ENCODE results near the gene SMPD1. TPM values are rescaled to one million over a fixed set of nuclear protein-coding genes. Genes with fewer than 3 reads are reported as not detected.

The SMPD1 gene
- total RNA-seq, 5 donors from 2014 or later (not counting 1 experiment from before 2014, with no cell fraction given) = 33.5 to 58.3 (median 38.3) TPM

DNA sequence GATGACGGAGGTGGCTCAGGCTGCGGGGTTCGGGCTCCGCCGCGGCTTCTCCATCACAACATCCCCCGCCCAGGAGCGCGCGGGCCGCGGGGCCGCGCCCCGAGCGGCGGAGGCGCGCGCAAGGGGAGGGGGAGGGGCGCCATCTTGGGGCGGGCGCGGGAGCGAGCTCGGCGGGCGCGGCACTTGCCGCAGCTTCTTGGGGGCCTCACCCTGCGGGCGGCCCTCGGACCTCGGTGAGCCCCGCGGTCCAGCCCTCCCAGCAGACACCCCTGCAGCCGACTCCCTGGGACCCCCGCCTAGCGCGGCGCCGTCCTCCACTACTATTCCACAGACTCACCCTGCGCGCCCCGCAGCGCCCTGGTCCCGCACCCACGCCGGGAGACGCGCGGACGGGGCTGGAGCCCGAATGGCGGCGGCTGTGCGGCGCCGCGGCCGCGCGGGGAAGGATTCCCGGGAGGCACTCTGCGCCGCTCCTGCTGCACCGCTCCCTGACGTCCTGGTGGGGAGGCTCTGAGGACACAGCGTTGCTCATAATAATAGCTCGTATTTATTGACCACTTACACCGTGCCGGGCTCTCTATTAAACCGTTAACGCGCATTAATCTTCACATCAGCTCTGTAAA, 28.8 kb downstream of the SMPD1 start, which contains the start of gene APBB1:
TSS of gene APBB1 (minus strand) at position 86 of the 623 bp plus-strand sequence. CDS start 7,747 bp downstream, outside the sequence.
- Mint-ChIP-seq H3K27ac (peak within 1 kb of the TSS; percentile 89), H3K4me3 (peak within 1 kb of the TSS in 1 of 3 donors; percentile 86), H3K4me1 (peaks cover 9 to 19% (median 15%) of the 10 kb centered on the region in 3 donors), H3K9me3 (no peaks in the 10 kb centered on the region), H3K36me3 (no peaks in the 10 kb centered on the region), H3K27me3 (peaks cover 0 to 19% of the 10 kb centered on the region in 2 donors)
- POLR2A ChIA-PET = interaction anchor here (0.5 to 2.0 kb wide), 12 partner anchors 11 to 328 kb away, joined by 3 to 14 read pairs (median 5); partner anchors contain the start of gene SMPD1 (in 2 of the 2)
- Histone ChIP-seq H3K4me1 (ENCODE audit: control insufficient read depth in 1 of 2, extremely low read depth in 1 of 2, insufficient read depth in 2 of 2, low read length in 2 of 2) (peaks cover 36 to 50% of the 10 kb centered on the region in 2 experiments), H3K4me3 (ENCODE audit: control insufficient read depth in 1 of 2, extremely low read depth in 1 of 2, low read length in 1 of 2) (peak within 1 kb of the TSS; percentile 64 to 75), H3K27me3 (replicated peaks in 1 of 2; ENCODE audit: control insufficient read depth in 2 of 2, extremely low read depth in 1 of 2, insufficient read depth in 2 of 2, low read length in 1 of 2) (peaks cover 0 to 2% of the 10 kb centered on the region in 2 experiments), H3K9me3 (no peaks in the 10 kb centered on the region), H3K36me3 (ENCODE audit: control insufficient read depth in 2 of 2, extremely low read depth in 1 of 2, insufficient read depth in 1 of 2, low read length in 1 of 2) (no peaks in the 10 kb centered on the region), H3K27ac (ENCODE audit: low read length) (peak within 1 kb of the TSS; percentile 57)
- WGBS (ENCODE audit: insufficient coverage) = under 1% methylated on average over 62 of the region's 75 CpGs
- peak; percentile 70 to 82 (median 78) for ATAC-seq (replicated peaks in 1 of 4)
- DNase-seq = peak; percentile 51 to 88 (median 73)
- CTCF ChIA-PET = interaction anchor here (0.6 to 3.9 kb wide), 11 partner anchors 13 to 86 kb away, joined by 3 to 44 read pairs (median 7); partner anchors contain the start of gene SMPD1 (in 1 of the 2)

- H3K27ac ChIP-seq (ENCODE audit: low read length) = no peak overlapping the region
- peak overlapping the region in 1 of 3 donors; percentile 86 for H3K4me3 Mint-ChIP-seq
- H3K4me3 ChIP-seq (ENCODE audit: control insufficient read depth in 1 of 2, extremely low read depth in 1 of 2, low read length in 1 of 2) = no peak overlapping the region
- ATAC-seq (replicated peaks in 1 of 4) (no peak), DNase-seq (no peak)
- no peaks in the 10 kb centered on the region for H3K9me3 Mint-ChIP-seq
- peaks cover 21 to 35% of the 10 kb centered on the region in 2 experiments for H3K4me1 ChIP-seq (ENCODE audit: control insufficient read depth in 1 of 2, extremely low read depth in 1 of 2, insufficient read depth in 2 of 2, low read length in 2 of 2)
- H3K36me3 ChIP-seq (ENCODE audit: control insufficient read depth in 2 of 2, extremely low read depth in 1 of 2, insufficient read depth in 1 of 2, low read length in 1 of 2) = no peaks in the 10 kb centered on the region
- no peaks in the 10 kb centered on the region for H3K36me3 Mint-ChIP-seq
- 100% methylated on average over 2 of the region's 3 CpGs for WGBS (ENCODE audit: insufficient coverage)
- ChIA-PET POLR2A (no interaction called here), CTCF (interaction anchor here (0.5 to 2.8 kb wide), 5 partner anchors 20 to 42 kb away, joined by 3 to 12 read pairs (median 7); no protein-coding TSS in a partner anchor)
- no peaks in the 10 kb centered on the region for H3K9me3 ChIP-seq
- H3K4me1 Mint-ChIP-seq = peaks cover 9 to 19% (median 15%) of the 10 kb centered on the region in 3 donors
- H3K27me3 Mint-ChIP-seq = peaks cover 0 to 19% of the 10 kb centered on the region in 2 donors
- H3K27me3 ChIP-seq (replicated peaks in 1 of 2; ENCODE audit: control insufficient read depth in 2 of 2, extremely low read depth in 1 of 2, insufficient read depth in 2 of 2, low read length in 1 of 2) = peaks cover 0 to 2% of the 10 kb centered on the region in 2 experiments
- no peak overlapping the region for H3K27ac Mint-ChIP-seq
Observed at GRCh38 chr11:6420677-6421076, 30.4 kb downstream of the SMPD1 start.

GRCh38 chr11:6427516-6427915, 37.2 kb downstream of the SMPD1 start:
- ATAC-seq (replicated peaks in 1 of 4) = no peak
- ChIA-PET POLR2A (interaction anchor here (0.6 to 1.1 kb wide), 6 partner anchors 14 to 63 kb away, joined by 3 to 8 read pairs (median 6); partner anchors contain the start of gene SMPD1 (in 1 of the 2)), CTCF (interaction anchor here (0.6 to 1.9 kb wide), 4 partner anchors 13 to 37 kb away, joined by 3 to 13 read pairs (median 5); partner anchors contain the start of genes HPX (in 1 of the 2) and SMPD1 (in 1 of the 2))
- no peak overlapping the region for H3K4me3 ChIP-seq (ENCODE audit: control insufficient read depth in 1 of 2, extremely low read depth in 1 of 2, low read length in 1 of 2)
- Mint-ChIP-seq H3K4me1 (peaks cover 0 to 11% (median 2%) of the 10 kb centered on the region in 3 donors), H3K4me3 (no peak overlapping the region), H3K9me3 (no peaks in the 10 kb centered on the region), H3K36me3 (no peaks in the 10 kb centered on the region), H3K27me3 (peaks cover 0 to 11% of the 10 kb centered on the region in 2 donors), H3K27ac (no peak overlapping the region)
- H3K4me1 ChIP-seq (ENCODE audit: control insufficient read depth in 1 of 2, extremely low read depth in 1 of 2, insufficient read depth in 2 of 2, low read length in 2 of 2) = no peaks in the 10 kb centered on the region
- no peaks in the 10 kb centered on the region for H3K9me3 ChIP-seq
- no peaks in the 10 kb centered on the region for H3K27me3 ChIP-seq (replicated peaks in 1 of 2; ENCODE audit: control insufficient read depth in 2 of 2, extremely low read depth in 1 of 2, insufficient read depth in 2 of 2, low read length in 1 of 2)
- peaks cover 0 to 3% of the 10 kb centered on the region in 2 donors for H3K36me3 ChIP-seq (ENCODE audit: control insufficient read depth in 2 of 2, extremely low read depth in 1 of 2, insufficient read depth in 1 of 2, low read length in 1 of 2)
- DNase-seq = no peak
- H3K27ac ChIP-seq (ENCODE audit: low read length) = no peak overlapping the region

DNA sequence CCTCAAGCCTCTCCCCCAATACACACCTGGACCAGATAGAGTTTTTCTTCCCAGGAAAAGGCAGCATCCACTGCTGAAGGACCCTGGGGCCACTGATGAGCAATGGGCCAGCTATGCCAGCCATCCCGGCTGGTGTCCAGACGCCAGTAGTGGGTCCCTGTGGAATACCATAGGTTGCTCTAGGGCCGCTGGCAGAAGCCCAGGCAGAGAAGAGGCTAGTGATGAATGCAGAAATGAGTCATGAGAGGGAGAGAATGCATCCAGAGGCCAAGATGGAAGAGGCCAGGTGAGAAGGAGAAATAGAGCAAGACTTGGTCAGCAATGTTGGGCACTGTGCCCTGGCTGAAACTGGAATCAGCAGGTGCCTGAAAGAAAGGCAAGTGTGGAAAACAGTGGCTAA, 41.6 kb downstream of the SMPD1 start:
- H3K4me3 Mint-ChIP-seq = no peak overlapping the region
- CTCF ChIA-PET = no interaction called here
- peaks cover 0 to 23% (median 2%) of the 10 kb centered on the region in 3 donors for H3K4me1 Mint-ChIP-seq
- Histone ChIP-seq H3K4me3 (ENCODE audit: control insufficient read depth in 1 of 2, extremely low read depth in 1 of 2, low read length in 1 of 2) (no peak overlapping the region), H3K9me3 (no peaks in the 10 kb centered on the region), H3K36me3 (ENCODE audit: control insufficient read depth in 2 of 2, extremely low read depth in 1 of 2, insufficient read depth in 1 of 2, low read length in 1 of 2) (peaks cover 0 to 3% of the 10 kb centered on the region in 2 donors), H3K4me1 (ENCODE audit: control insufficient read depth in 1 of 2, extremely low read depth in 1 of 2, insufficient read depth in 2 of 2, low read length in 2 of 2) (no peaks in the 10 kb centered on the region), H3K27ac (ENCODE audit: low read length) (no peak overlapping the region), H3K27me3 (replicated peaks in 1 of 2; ENCODE audit: control insufficient read depth in 2 of 2, extremely low read depth in 1 of 2, insufficient read depth in 2 of 2, low read length in 1 of 2) (no peaks in the 10 kb centered on the region)
- H3K9me3 Mint-ChIP-seq = no peaks in the 10 kb centered on the region
- DNase-seq (no peak), ATAC-seq (replicated peaks in 1 of 4) (no peak)
- no peaks in the 10 kb centered on the region for H3K36me3 Mint-ChIP-seq
- WGBS (ENCODE audit: insufficient coverage) = 82% methylated on average over 3 of the region's 3 CpGs
- H3K27me3 Mint-ChIP-seq = no peaks in the 10 kb centered on the region
- POLR2A ChIA-PET = no interaction called here
- H3K27ac Mint-ChIP-seq = no peak overlapping the region

GRCh38 chr11:6433998-6434660, 43.9 kb downstream of the SMPD1 start:
- Mint-ChIP-seq H3K9me3 (no peaks in the 10 kb centered on the region), H3K4me1 (peaks cover 0 to 23% (median 2%) of the 10 kb centered on the region in 3 donors), H3K36me3 (no peaks in the 10 kb centered on the region), H3K4me3 (no peak overlapping the region), H3K27ac (no peak overlapping the region), H3K27me3 (no peaks in the 10 kb centered on the region)
- ATAC-seq (replicated peaks in 1 of 4) (no peak), DNase-seq (no peak)
- Histone ChIP-seq H3K4me1 (ENCODE audit: control insufficient read depth in 1 of 2, extremely low read depth in 1 of 2, insufficient read depth in 2 of 2, low read length in 2 of 2) (peaks cover 16 to 20% of the 10 kb centered on the region in 2 experiments), H3K9me3 (no peaks in the 10 kb centered on the region), H3K27me3 (replicated peaks in 1 of 2; ENCODE audit: control insufficient read depth in 2 of 2, extremely low read depth in 1 of 2, insufficient read depth in 2 of 2, low read length in 1 of 2) (no peaks in the 10 kb centered on the region), H3K27ac (ENCODE audit: low read length) (no peak overlapping the region), H3K36me3 (ENCODE audit: control insufficient read depth in 2 of 2, extremely low read depth in 1 of 2, insufficient read depth in 1 of 2, low read length in 1 of 2) (peaks cover 0 to 3% of the 10 kb centered on the region in 2 donors), H3K4me3 (ENCODE audit: control insufficient read depth in 1 of 2, extremely low read depth in 1 of 2, low read length in 1 of 2) (no peak overlapping the region)
- no CpG with 5 or more reads among the region's 5 CpGs for WGBS (ENCODE audit: insufficient coverage)
- ChIA-PET CTCF (no interaction called here), POLR2A (no interaction called here)

DNA sequence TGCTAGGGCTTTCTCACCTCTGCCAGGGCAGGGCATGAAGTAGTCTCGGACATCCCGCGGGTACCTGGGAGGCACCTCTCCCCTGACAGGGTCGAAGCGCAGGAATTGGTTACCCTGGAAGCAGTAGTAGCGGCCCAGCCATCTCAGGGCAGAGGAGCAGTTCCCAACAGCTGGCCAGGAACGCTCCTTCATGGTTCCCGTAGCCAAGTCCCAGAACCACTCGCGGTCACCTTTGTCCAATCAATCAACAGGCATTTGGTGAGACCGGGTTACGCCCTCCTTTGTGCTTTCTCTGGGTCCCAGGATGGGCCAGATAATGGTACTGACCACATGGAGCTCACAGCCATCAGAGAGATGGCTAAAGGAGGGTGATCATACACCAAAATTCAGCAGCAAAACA, 47.1 kb downstream of the SMPD1 start:
- DNase-seq (no peak), ATAC-seq (replicated peaks in 1 of 4) (no peak)
- Mint-ChIP-seq H3K27me3 (no peaks in the 10 kb centered on the region), H3K4me3 (no peak overlapping the region), H3K9me3 (no peaks in the 10 kb centered on the region), H3K36me3 (no peaks in the 10 kb centered on the region), H3K4me1 (peaks cover 2 to 12% (median 3%) of the 10 kb centered on the region in 3 donors), H3K27ac (no peak overlapping the region)
- Histone ChIP-seq H3K9me3 (no peaks in the 10 kb centered on the region), H3K4me3 (ENCODE audit: control insufficient read depth in 1 of 2, extremely low read depth in 1 of 2, low read length in 1 of 2) (no peak overlapping the region), H3K27me3 (replicated peaks in 1 of 2; ENCODE audit: control insufficient read depth in 2 of 2, extremely low read depth in 1 of 2, insufficient read depth in 2 of 2, low read length in 1 of 2) (no peaks in the 10 kb centered on the region), H3K4me1 (ENCODE audit: control insufficient read depth in 1 of 2, extremely low read depth in 1 of 2, insufficient read depth in 2 of 2, low read length in 2 of 2) (peaks cover 21 to 25% of the 10 kb centered on the region in 2 experiments), H3K27ac (ENCODE audit: low read length) (no peak overlapping the region), H3K36me3 (ENCODE audit: control insufficient read depth in 2 of 2, extremely low read depth in 1 of 2, insufficient read depth in 1 of 2, low read length in 1 of 2) (no peaks in the 10 kb centered on the region)
- ChIA-PET POLR2A (interaction anchor here in 1 of 2 donors (1.1 kb wide), 1 partner anchor 47 kb away, joined by 3 read pairs; the partner anchor contains the start of gene SMPD1), CTCF (interaction anchor here (0.6 to 5.1 kb wide), 5 partner anchors 18 to 64 kb away, joined by 3 to 61 read pairs (median 3); partner anchors contain the start of gene APBB1 (in 1 of the 2))
- 96% methylated on average over 8 of the region's 12 CpGs for WGBS (ENCODE audit: insufficient coverage)

All from T-cell (primary cell).